ENCODE measurements around the gene MAST3. TPM values are rescaled to one million over a fixed set of nuclear protein-coding genes. Genes with fewer than 3 reads are reported as not detected.

Gene MAST3
- total RNA-seq, 1 experiment from 2014 or later, result 10.4 TPM

DNA sequence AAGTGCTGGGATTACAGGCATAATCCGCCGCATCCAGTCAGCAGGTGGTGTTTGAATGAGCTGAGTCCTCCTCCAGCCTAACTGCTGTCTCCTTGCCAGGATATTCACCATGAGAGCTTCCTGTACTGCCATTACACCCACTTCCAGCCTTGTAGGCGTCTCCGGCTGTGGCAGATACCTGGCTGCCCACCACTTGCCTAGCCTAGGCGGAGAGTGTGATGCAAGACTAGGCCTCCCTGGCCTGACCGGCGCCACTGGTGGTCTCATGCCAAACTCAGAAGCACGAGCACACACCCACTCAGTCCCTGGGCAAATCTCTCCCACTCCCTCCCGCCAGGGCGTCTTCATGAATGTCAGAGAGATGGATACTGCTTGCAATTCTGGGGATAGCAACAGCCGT lies 27.4 kb upstream of the MAST3 start:
- TF ChIP-seq, protein P1, sequence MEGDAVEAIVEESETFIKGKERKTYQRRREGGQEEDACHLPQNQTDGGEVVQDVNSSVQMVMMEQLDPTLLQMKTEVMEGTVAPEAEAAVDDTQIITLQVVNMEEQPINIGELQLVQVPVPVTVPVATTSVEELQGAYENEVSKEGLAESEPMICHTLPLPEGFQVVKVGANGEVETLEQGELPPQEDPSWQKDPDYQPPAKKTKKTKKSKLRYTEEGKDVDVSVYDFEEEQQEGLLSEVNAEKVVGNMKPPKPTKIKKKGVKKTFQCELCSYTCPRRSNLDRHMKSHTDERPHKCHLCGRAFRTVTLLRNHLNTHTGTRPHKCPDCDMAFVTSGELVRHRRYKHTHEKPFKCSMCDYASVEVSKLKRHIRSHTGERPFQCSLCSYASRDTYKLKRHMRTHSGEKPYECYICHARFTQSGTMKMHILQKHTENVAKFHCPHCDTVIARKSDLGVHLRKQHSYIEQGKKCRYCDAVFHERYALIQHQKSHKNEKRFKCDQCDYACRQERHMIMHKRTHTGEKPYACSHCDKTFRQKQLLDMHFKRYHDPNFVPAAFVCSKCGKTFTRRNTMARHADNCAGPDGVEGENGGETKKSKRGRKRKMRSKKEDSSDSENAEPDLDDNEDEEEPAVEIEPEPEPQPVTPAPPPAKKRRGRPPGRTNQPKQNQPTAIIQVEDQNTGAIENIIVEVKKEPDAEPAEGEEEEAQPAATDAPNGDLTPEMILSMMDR (conservative IDR thresholded peaks at IDR 0.05), result no peak
- H4K91ac ChIP-seq (ENCODE audit: insufficient read length, low read depth, low read length), result no peak overlapping the region
- H3K9me3 ChIP-seq (ENCODE audit: control insufficient read depth, low read depth, low read length), result no peaks in the 10 kb centered on the region
- Mint-ChIP-seq H3K4me1 (peaks cover 0 to 7% of the 10 kb centered on the region in 2 experiments; a peak in 2 of 4 replicates), H3K36me3 (ENCODE audit: insufficient read depth in 1 of 3, low read depth in 3 of 3) (no peaks in the 10 kb centered on the region), H3K27me3 (ENCODE audit: low read depth) (peaks cover 7% of the 10 kb centered on the region), H3K4me3 (no peak overlapping the region), H3K9me3 (no peaks in the 10 kb centered on the region; a peak in 1 of 5 replicates), H3K27ac (peak overlapping the region in 1 of 3 experiments; percentile 58; a peak in 1 of 7 replicates)
- H3K14ac ChIP-seq (ENCODE audit: insufficient read depth, low read length), result peak overlapping the region; percentile 57; the same call in 1 of the 2 replicates
- H3K79me1 ChIP-seq (ENCODE audit: insufficient read depth, low read depth, low read length, poor library complexity, severe bottlenecking), result no peaks in the 10 kb centered on the region
- H3K79me2 ChIP-seq (ENCODE audit: insufficient read depth, low read length), result no peaks in the 10 kb centered on the region
- no peak overlapping the region for H4K5ac ChIP-seq (ENCODE audit: insufficient read length, low read depth, low read length)
- H3K56ac ChIP-seq (ENCODE audit: insufficient read length, low read depth, low read length), result peak overlapping the region; percentile 50
- no peak overlapping the region for H2BK5ac ChIP-seq (ENCODE audit: insufficient read length, low read length)
- no peak overlapping the region for H2BK120ac ChIP-seq (ENCODE audit: low read depth, low read length, poor library complexity, severe bottlenecking)
- no peak overlapping the region for H2BK12ac ChIP-seq (ENCODE audit: insufficient read length, low read depth, low read length)
- H4K8ac ChIP-seq (replicated peaks; ENCODE audit: insufficient read length, low read depth, low read length), result no peak overlapping the region
- H3K4me2 ChIP-seq (ENCODE audit: insufficient read depth, insufficient read length, low read length), result no peak overlapping the region
- no peak overlapping the region for H2BK20ac ChIP-seq (ENCODE audit: low read depth, low read length, poor library complexity, severe bottlenecking)
- no peak overlapping the region for H3K4ac ChIP-seq (ENCODE audit: low read depth, low read length)
- H3K9ac ChIP-seq (ENCODE audit: extremely low read depth, insufficient read length, low read length), result no peak overlapping the region
- H2AK5ac ChIP-seq (ENCODE audit: insufficient read length, low read length), result no peak overlapping the region
- no peaks in the 10 kb centered on the region for H4K20me1 ChIP-seq (ENCODE audit: control insufficient read depth, insufficient read depth, insufficient read length)
- no peak overlapping the region for H2AFZ ChIP-seq (ENCODE audit: low read length)
- H3K27ac ChIP-seq (ENCODE audit: insufficient read length, low read depth, low read length), result no peak overlapping the region
- no peaks in the 10 kb centered on the region for H3K4me1 ChIP-seq (ENCODE audit: insufficient read depth, low read length)
- no peaks in the 10 kb centered on the region for H3K27me3 ChIP-seq (ENCODE audit: insufficient read depth, low read length)
- no peak for DNase-seq
- WGBS (ENCODE audit: extremely low coverage, insufficient read length, low lambda C conversion rate), result no CpG with 5 or more reads among the region's 11 CpGs
- H3K18ac ChIP-seq (ENCODE audit: insufficient read length, low read depth, low read length), result peak overlapping the region; percentile 58
- no peak overlapping the region for H3K23ac ChIP-seq (ENCODE audit: insufficient read length, low read depth, low read length)
- no peak overlapping the region; the same call in 1 of the 2 replicates for H2BK15ac ChIP-seq (ENCODE audit: low read depth, low read length)
- no peak overlapping the region for H3T11ph ChIP-seq (ENCODE audit: low read length)
- no peaks in the 10 kb centered on the region for H3K23me2 ChIP-seq (ENCODE audit: insufficient read length, low read depth, low read length, poor library complexity, severe bottlenecking)

Measured in H9 (cell line).